Smooth muscle cell (in vitro differentiated cells): ENCODE data around the gene ADRB1. TPM values are rescaled to one million over a fixed set of nuclear protein-coding genes. Genes with fewer than 3 reads are reported as not detected.

Experiments used
- DNase-seq: peaks from one replicate; lab custom pipeline; 2025; ENCODE audit not compliant: unreplicated experiment; lab: John Stamatoyannopoulos, UW
- H2AFZ ChIP-seq: fragments of 200-600 bp; sonication (generic); 2 replicates; pipeline ENCODE4 v1.6.0; 2016; ENCODE audit warnings: antibody characterized with exemption, low read depth, mild to moderate bottlenecking
- H3F3A ChIP-seq: fragments of 200-600 bp; sonication (generic); 2 replicates; pipeline ENCODE4 v1.6.0; 2017; ENCODE audit warnings: antibody characterized with exemption, low read depth
- H3K27ac ChIP-seq: fragments of 200-600 bp; sonication (generic); 2 replicates; pipeline ENCODE4 v1.5.1; 2016; ENCODE audit warnings: low read depth, mild to moderate bottlenecking
- H3K27me3 ChIP-seq: fragments of 200-600 bp; sonication (generic); 2 replicates; pipeline ENCODE4 v1.6.1; 2016; ENCODE audit warnings: low read depth, mild to moderate bottlenecking
- H3K36me3 ChIP-seq: fragments of 200-600 bp; sonication (generic); 2 replicates; pipeline ENCODE4 v1.5.1; 2016; ENCODE audit warnings: low read depth
- H3K4me1 ChIP-seq: fragments of 200-600 bp; sonication (generic); 2 replicates; pipeline ENCODE4 v1.5.1; 2016; ENCODE audit warnings: low read depth
- H3K4me2 ChIP-seq: fragments of 200-600 bp; sonication (generic); 2 replicates; pipeline ENCODE4 v1.6.0; 2016; ENCODE audit warnings: mild to moderate bottlenecking
- H3K4me3 ChIP-seq: fragments of 200-600 bp; sonication (generic); 2 replicates; pipeline ENCODE4 v1.5.1; 2016; ENCODE audit warnings: mild to moderate bottlenecking
- H3K79me2 ChIP-seq: fragments of 200-600 bp; sonication (generic); 2 replicates; pipeline ENCODE4 v1.6.0; 2016; ENCODE audit warnings: low read depth, mild to moderate bottlenecking
- H3K9ac ChIP-seq: fragments of 200-600 bp; sonication (generic); 2 replicates; pipeline ENCODE4 v1.6.0; 2016; ENCODE audit warnings: low read depth
- H3K9me3 ChIP-seq: fragments of 200-600 bp; sonication (generic); replicated peaks from 2 replicates; pipeline ENCODE4 v1.5.1; 2016; ENCODE audit warnings: low read depth
- H4K20me1 ChIP-seq: fragments of 200-600 bp; sonication (generic); 2 replicates; pipeline ENCODE4 v1.6.0; 2016; ENCODE audit warnings: low read depth
- CTCF ChIP-seq: fragments of 200-600 bp; sonication (generic); IDR thresholded peaks from 2 replicates; pipeline ENCODE4 v1.5.1; 2017; ENCODE audit warnings: borderline replicate concordance, mild to moderate bottlenecking, antibody characterized with exemption; ENCODE audit not compliant: insufficient read depth, poor library complexity, severe bottlenecking
- WGBS: methylation state at CpG from one replicate; pipeline ENCODE4 v1.1.7; 2016; ENCODE audit warnings: low lambda C conversion rate; 5-methylcytosine and 5-hydroxymethylcytosine counted together
- polyA plus RNA-seq: library from polyadenylated mRNA; unstranded; fragments of >200 nt; fragmentation: Nextera tagmentation; extraction: Ambion mirVana; gene quantifications from 2 replicates; pipeline ENCODE4 v1.2.1, GENCODE V29; 2016
- total RNA-seq: library from RNA; depleted of rRNA; stranded (reverse); fragments of >200 nt; gene quantifications from 2 replicates; pipeline ENCODE4 v1.2.3, GENCODE V29; 2014

Gene ADRB1
- total and polyA plus RNA-seq, 2 experiments from 2014 or later = not detected

- H2AFZ ChIP-seq = no peak overlapping the region
- H3K9me3 ChIP-seq = no peaks in the 10 kb centered on the region
These were observed 24.5 kb downstream of the ADRB1 start for GRCh38 chr10:114068054-114068707.

GRCh38 chr10:114070710-114071109 lies 27.0 kb downstream of the ADRB1 start:
- no peak for DNase-seq
- Histone ChIP-seq H3K4me2 (no peak overlapping the region), H2AFZ (no peak overlapping the region), H3K27ac (no peak overlapping the region), H3K9me3 (no peaks in the 10 kb centered on the region), H4K20me1 (no peaks in the 10 kb centered on the region), H3K4me1 (no peaks in the 10 kb centered on the region), H3K36me3 (no peaks in the 10 kb centered on the region), H3K4me3 (no peak overlapping the region), H3K27me3 (no peaks in the 10 kb centered on the region), H3F3A (no peaks in the 10 kb centered on the region), H3K9ac (no peak overlapping the region), H3K79me2 (no peaks in the 10 kb centered on the region)
- WGBS = 88% methylated on average over 5 of the region's 5 CpGs
- no peak for TF ChIP-seq CTCF

More at GRCh38 chr10:114068054-114068707, 24.5 kb downstream of the ADRB1 start:
- Histone ChIP-seq H3K4me2 (no peak overlapping the region), H3K79me2 (no peaks in the 10 kb centered on the region), H3K9ac (no peak overlapping the region), H3K36me3 (no peaks in the 10 kb centered on the region), H4K20me1 (no peaks in the 10 kb centered on the region), H3K27me3 (peaks cover 9% of the 10 kb centered on the region), H3K27ac (no peak overlapping the region), H3K4me3 (no peak overlapping the region), H3K4me1 (no peaks in the 10 kb centered on the region), H3F3A (no peaks in the 10 kb centered on the region)
- no peak for TF ChIP-seq CTCF
- DNase-seq = no peak
- 79% methylated on average over 6 of the region's 6 CpGs for WGBS

GRCh38 chr10:114071178-114071577 lies 27.5 kb downstream of the ADRB1 start:
- H3F3A ChIP-seq = no peaks in the 10 kb centered on the region
- H4K20me1 ChIP-seq = no peaks in the 10 kb centered on the region
- WGBS = 85% methylated on average over 4 of the region's 4 CpGs
- no peak overlapping the region for H3K27ac ChIP-seq
- H2AFZ ChIP-seq = no peak overlapping the region
- no peak overlapping the region for H3K9ac ChIP-seq
- H3K27me3 ChIP-seq = no peaks in the 10 kb centered on the region
- H3K9me3 ChIP-seq = no peaks in the 10 kb centered on the region
- no peaks in the 10 kb centered on the region for H3K4me1 ChIP-seq
- no peaks in the 10 kb centered on the region for H3K36me3 ChIP-seq
- H3K79me2 ChIP-seq = no peaks in the 10 kb centered on the region
- no peak overlapping the region for H3K4me2 ChIP-seq
- no peak for TF ChIP-seq CTCF
- no peak overlapping the region for H3K4me3 ChIP-seq
- DNase-seq = no peak

- Histone ChIP-seq H3K79me2 (no peaks in the 10 kb centered on the region), H3K9ac (no peak overlapping the region), H3K4me3 (no peak overlapping the region), H3K36me3 (no peaks in the 10 kb centered on the region), H3K4me1 (no peaks in the 10 kb centered on the region), H2AFZ (no peak overlapping the region), H4K20me1 (no peaks in the 10 kb centered on the region), H3K27ac (no peak overlapping the region), H3K4me2 (no peak overlapping the region), H3K9me3 (no peaks in the 10 kb centered on the region), H3F3A (no peaks in the 10 kb centered on the region), H3K27me3 (no peaks in the 10 kb centered on the region)
- 81% methylated on average over 14 of the region's 14 CpGs for WGBS
- TF ChIP-seq CTCF = no peak
- no peak for DNase-seq
These were observed 29.9 kb downstream of the ADRB1 start for GRCh38 chr10:114073395-114074186.
